Measurements from ENCODE around the gene TGFBRAP1.

TGFBRAP1 gene

GRCh38 chr2:105291981-105292380 is 37.6 kb downstream of the TGFBRAP1 start:
- DNase-seq = no peak
- TF ChIP-seq POLR2A (IDR thresholded peaks at IDR 0.05; ENCODE audit: low read length) (no peak), GATA1 (IDR thresholded peaks at IDR 0.05; ENCODE audit: low read depth, low read length) (no peak)

- TF ChIP-seq GATA1 (IDR thresholded peaks at IDR 0.05; ENCODE audit: low read depth, low read length) (no peak), POLR2A (IDR thresholded peaks at IDR 0.05; ENCODE audit: low read length) (no peak)
- DNase-seq = no peak
Measured at GRCh38 chr2:105290981-105291660, 38.4 kb downstream of the TGFBRAP1 start.

GRCh38 chr2:105288133-105288532 is 41.4 kb downstream of the TGFBRAP1 start:
- TF ChIP-seq GATA1 (IDR thresholded peaks at IDR 0.05; ENCODE audit: low read depth, low read length) = no peak
- no peak for DNase-seq

- DNase-seq = peak; percentile 62 to 74
- TF ChIP-seq POLR2A (IDR thresholded peaks at IDR 0.05; ENCODE audit: low read length) (no peak), GATA1 (IDR thresholded peaks at IDR 0.05; ENCODE audit: low read depth, low read length) (no peak)
Measured at GRCh38 chr2:105287692-105288091, 41.8 kb downstream of the TGFBRAP1 start.

- TF ChIP-seq POLR2A (IDR thresholded peaks at IDR 0.05; ENCODE audit: low read length) (no peak), GATA1 (IDR thresholded peaks at IDR 0.05; ENCODE audit: low read depth, low read length) (no peak)
- DNase-seq = no peak
Measured at GRCh38 chr2:105283532-105283931, 46.0 kb downstream of the TGFBRAP1 start.

GRCh38 chr2:105280281-105280680 is 49.3 kb downstream of the TGFBRAP1 start:
- no peak for TF ChIP-seq POLR2A (IDR thresholded peaks at IDR 0.05; ENCODE audit: low read length)
- no peak for TF ChIP-seq GATA1 (IDR thresholded peaks at IDR 0.05; ENCODE audit: low read depth, low read length)
- DNase-seq = no peak

GRCh38 chr2:105279126-105279525 is 50.4 kb downstream of the TGFBRAP1 start:
- TF ChIP-seq GATA1 (IDR thresholded peaks at IDR 0.05; ENCODE audit: low read depth, low read length) (no peak), POLR2A (IDR thresholded peaks at IDR 0.05; ENCODE audit: low read length) (no peak)
- no peak for DNase-seq

- TF ChIP-seq GATA1 (IDR thresholded peaks at IDR 0.05; ENCODE audit: low read depth, low read length) = no peak
- peak; percentile 22 to 61 for DNase-seq
Measured at GRCh38 chr2:105278654-105279053, 50.9 kb downstream of the TGFBRAP1 start.

- TF ChIP-seq POLR2A (IDR thresholded peaks at IDR 0.05; ENCODE audit: low read length) (no peak), GATA1 (IDR thresholded peaks at IDR 0.05; ENCODE audit: low read depth, low read length) (no peak)
Measured at GRCh38 chr2:105274046-105274445, 55.5 kb downstream of the TGFBRAP1 start.

GRCh38 chr2:105272176-105272575 is 57.4 kb downstream of the TGFBRAP1 start:
- TF ChIP-seq GATA1 (IDR thresholded peaks at IDR 0.05; ENCODE audit: low read depth, low read length) (no peak), POLR2A (IDR thresholded peaks at IDR 0.05; ENCODE audit: low read length) (no peak)

More at GRCh38 chr2:105274046-105274445, 55.5 kb downstream of the TGFBRAP1 start:
- no peak for DNase-seq

GRCh38 chr2:105271393-105272045 is 58.0 kb downstream of the TGFBRAP1 start:
- TF ChIP-seq POLR2A (IDR thresholded peaks at IDR 0.05; ENCODE audit: low read length) = no peak

More at GRCh38 chr2:105272176-105272575, 57.4 kb downstream of the TGFBRAP1 start:
- DNase-seq = no peak

GRCh38 chr2:105269426-105269825 is 60.1 kb downstream of the TGFBRAP1 start:
- no peak for DNase-seq
- TF ChIP-seq GATA1 (IDR thresholded peaks at IDR 0.05; ENCODE audit: low read depth, low read length) (no peak), POLR2A (IDR thresholded peaks at IDR 0.05; ENCODE audit: low read length) (no peak)

More at GRCh38 chr2:105271393-105272045, 58.0 kb downstream of the TGFBRAP1 start:
- no peak for DNase-seq

- no peak for DNase-seq
- TF ChIP-seq GATA1 (IDR thresholded peaks at IDR 0.05; ENCODE audit: low read depth, low read length) (no peak), POLR2A (IDR thresholded peaks at IDR 0.05; ENCODE audit: low read length) (no peak)
Measured at GRCh38 chr2:105262651-105263091, 66.9 kb downstream of the TGFBRAP1 start.

GRCh38 chr2:105261061-105261460 is 68.5 kb downstream of the TGFBRAP1 start:
- no peak for DNase-seq
- TF ChIP-seq POLR2A (IDR thresholded peaks at IDR 0.05; ENCODE audit: low read length) (no peak), GATA1 (IDR thresholded peaks at IDR 0.05; ENCODE audit: low read depth, low read length) (no peak)

- no peak for DNase-seq
- TF ChIP-seq GATA1 (IDR thresholded peaks at IDR 0.05; ENCODE audit: low read depth, low read length) = no peak
- no peak for TF ChIP-seq POLR2A (IDR thresholded peaks at IDR 0.05; ENCODE audit: low read length)
Measured at GRCh38 chr2:105258835-105259350, 70.6 kb downstream of the TGFBRAP1 start.

Measured in erythroblast (primary cell).